ENCODE results near the gene PVALEF. TPM values are rescaled to one million over a fixed set of nuclear protein-coding genes. Genes with fewer than 3 reads are reported as not detected.

The PVALEF gene
- total RNA-seq, 3 donors from 2014 or later = not detected

DNA sequence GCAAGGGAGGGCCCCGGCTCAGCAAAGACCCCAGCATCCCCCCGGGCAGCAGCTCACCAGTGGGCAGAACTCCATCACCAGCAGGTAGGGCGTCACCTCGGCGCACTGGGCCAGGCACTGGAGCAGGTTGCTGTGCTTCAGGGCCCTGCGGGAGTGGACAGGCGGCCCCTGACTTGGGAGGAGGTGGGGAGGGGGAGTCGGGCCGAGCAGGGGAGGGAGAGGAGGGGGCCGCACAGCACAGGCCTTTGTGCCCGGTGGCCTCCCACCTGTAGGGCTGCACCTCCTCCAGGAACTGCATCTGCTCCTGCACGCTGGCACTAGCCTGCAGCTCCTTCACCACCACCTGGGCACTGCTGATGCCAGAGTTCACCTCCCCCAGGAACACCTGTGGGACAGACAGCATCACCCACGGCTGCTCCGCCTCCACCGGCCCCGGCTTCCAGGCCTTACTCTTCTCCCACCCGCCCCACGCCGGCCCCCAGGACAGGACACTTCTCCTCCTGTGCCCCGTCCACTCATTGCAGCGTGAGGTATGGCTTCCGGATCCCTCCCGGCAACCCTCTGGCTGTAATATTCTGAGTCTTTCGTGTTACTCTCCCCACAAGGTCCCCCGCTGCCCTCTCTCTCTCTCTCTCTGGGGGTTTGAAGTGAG is 37.7 kb upstream of the PVALEF start:
- DNase-seq (no peak), ATAC-seq (no peak)
- no peak overlapping the region for H3K4me3 ChIP-seq
- H3K36me3 ChIP-seq (ENCODE audit: low read depth) = no peaks in the 10 kb centered on the region
- intact Hi-C loops (cut with DNase I, micrococcal nuclease) = no loop called here
- TF ChIP-seq, protein P1, sequence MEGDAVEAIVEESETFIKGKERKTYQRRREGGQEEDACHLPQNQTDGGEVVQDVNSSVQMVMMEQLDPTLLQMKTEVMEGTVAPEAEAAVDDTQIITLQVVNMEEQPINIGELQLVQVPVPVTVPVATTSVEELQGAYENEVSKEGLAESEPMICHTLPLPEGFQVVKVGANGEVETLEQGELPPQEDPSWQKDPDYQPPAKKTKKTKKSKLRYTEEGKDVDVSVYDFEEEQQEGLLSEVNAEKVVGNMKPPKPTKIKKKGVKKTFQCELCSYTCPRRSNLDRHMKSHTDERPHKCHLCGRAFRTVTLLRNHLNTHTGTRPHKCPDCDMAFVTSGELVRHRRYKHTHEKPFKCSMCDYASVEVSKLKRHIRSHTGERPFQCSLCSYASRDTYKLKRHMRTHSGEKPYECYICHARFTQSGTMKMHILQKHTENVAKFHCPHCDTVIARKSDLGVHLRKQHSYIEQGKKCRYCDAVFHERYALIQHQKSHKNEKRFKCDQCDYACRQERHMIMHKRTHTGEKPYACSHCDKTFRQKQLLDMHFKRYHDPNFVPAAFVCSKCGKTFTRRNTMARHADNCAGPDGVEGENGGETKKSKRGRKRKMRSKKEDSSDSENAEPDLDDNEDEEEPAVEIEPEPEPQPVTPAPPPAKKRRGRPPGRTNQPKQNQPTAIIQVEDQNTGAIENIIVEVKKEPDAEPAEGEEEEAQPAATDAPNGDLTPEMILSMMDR (IDR thresholded peaks at IDR 0.05) = no peak
- no peaks in the 10 kb centered on the region for H3K9me3 ChIP-seq
- peaks cover 7% of the 10 kb centered on the region for H3K4me1 ChIP-seq (ENCODE audit: low read depth)

DNA sequence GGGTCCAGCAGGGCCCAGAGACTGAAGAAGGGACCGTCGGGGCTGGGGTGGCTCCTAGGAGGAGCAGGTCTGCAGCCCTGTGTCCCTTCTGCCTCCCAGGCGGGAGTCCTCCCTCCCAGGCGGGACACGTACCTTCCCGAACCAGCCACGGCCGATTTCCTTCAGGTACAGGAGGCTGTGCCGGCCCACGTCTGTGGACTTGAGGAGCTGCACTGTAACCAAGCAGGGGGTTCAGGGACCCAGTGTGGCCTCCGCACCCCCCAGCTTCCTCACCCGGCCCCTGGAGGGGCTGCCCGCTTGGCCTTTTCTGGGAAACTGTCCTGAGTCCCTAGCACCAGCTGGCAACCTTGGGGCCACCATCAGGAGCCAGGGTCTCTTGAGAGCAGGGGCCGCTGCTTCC is 37.0 kb upstream of the PVALEF start:
- H3K4me1 ChIP-seq (ENCODE audit: low read depth) = peaks cover 7% of the 10 kb centered on the region
- no peak for DNase-seq
- TF ChIP-seq, protein P1 (IDR thresholded peaks at IDR 0.05) = no peak
- no peaks in the 10 kb centered on the region for H3K9me3 ChIP-seq
- ATAC-seq = no peak
- H3K4me3 ChIP-seq = no peak overlapping the region
- intact Hi-C loops (cut with DNase I, micrococcal nuclease) = no loop called here
- no peaks in the 10 kb centered on the region for H3K36me3 ChIP-seq (ENCODE audit: low read depth)

DNA sequence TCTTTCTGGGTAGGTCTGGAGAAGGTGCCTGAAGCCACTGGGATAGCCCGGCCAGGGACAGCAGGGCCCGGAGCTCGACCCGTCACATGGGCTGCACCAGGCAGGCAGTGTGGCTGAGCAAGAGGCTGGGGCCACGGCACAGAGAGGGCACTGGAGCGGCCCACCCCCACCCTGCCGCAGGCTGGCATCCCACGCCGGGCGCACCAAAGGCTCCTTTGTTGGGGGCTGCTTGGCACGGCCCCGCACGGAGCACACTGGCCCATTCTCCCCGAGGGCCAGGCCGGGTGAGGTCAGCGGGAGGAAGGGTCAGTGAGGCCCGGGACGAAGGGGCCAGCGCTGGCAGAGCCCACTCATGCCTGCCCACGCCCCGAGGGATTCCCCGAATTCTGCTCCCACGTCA is 36.5 kb upstream of the PVALEF start:
- H3K9me3 ChIP-seq = no peaks in the 10 kb centered on the region
- H3K4me1 ChIP-seq (ENCODE audit: low read depth) = peaks cover 7% of the 10 kb centered on the region
- intact Hi-C loops (cut with DNase I, micrococcal nuclease) = no loop called here
- DNase-seq (no peak), ATAC-seq (no peak)
- no peaks in the 10 kb centered on the region for H3K36me3 ChIP-seq (ENCODE audit: low read depth)
- TF ChIP-seq, protein P1 (IDR thresholded peaks at IDR 0.05) = no peak
- no peak overlapping the region for H3K4me3 ChIP-seq

DNA sequence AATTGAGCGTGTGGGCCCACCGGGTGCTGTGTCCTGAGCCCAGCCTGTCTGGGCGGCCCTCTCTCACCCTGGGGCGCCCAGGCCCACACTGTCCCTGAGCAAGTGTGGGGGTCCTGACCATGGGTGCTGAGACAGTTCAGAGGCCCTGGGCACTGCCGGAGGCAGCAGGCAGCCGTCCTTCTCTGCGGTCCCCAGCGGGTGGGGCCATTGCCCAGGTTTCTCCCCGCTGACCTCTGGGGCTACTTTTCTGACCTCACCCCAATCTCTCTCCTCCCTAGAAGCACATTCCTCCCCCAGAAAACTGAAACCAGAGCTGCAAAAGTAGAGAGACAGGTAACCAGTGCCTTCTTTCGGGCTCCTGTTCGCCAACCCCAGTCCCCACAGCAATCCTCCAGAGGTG is 36.0 kb upstream of the PVALEF start:
- intact Hi-C loops (cut with DNase I, micrococcal nuclease) = no loop called here
- H3K36me3 ChIP-seq (ENCODE audit: low read depth) = no peaks in the 10 kb centered on the region
- TF ChIP-seq, protein P1 (IDR thresholded peaks at IDR 0.05) = no peak
- H3K9me3 ChIP-seq = no peaks in the 10 kb centered on the region
- peaks cover 7% of the 10 kb centered on the region for H3K4me1 ChIP-seq (ENCODE audit: low read depth)
- ATAC-seq (no peak), DNase-seq (no peak)
- no peak overlapping the region for H3K4me3 ChIP-seq

DNA sequence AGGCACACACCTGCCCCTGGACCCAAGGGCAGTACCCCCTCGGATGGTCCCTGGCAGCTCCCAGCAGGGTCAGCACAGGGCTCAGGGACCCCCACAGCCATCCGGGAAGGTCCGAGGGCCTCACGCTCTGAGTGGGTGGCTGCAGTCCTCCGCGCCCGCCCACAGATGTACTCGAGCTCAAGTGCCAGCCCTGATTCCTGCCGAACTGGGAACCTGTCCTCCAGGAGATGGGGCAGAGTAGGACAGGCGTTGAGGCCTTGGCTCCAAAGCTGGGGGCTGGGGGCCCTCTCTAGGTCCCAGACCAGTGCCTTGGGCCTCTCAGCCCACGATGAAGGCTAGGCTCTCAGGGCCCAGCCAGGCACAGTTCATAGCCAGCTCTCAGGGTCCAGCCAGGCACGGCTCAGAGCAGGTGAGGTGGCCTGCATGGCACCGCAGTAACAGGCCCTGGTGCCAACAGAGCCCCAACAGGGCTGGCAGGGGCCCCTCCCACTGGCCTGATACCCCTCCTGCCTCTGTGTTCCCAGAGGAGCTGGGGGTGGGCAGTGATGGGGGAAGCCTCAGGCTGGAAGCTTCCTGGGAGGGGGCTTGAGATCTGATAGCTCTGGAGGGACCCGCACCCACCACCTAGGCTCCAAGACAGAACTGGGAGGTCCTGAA is 35.5 kb upstream of the PVALEF start:
- H3K4me3 ChIP-seq = no peak overlapping the region
- ATAC-seq (no peak), DNase-seq (no peak)
- no peaks in the 10 kb centered on the region for H3K36me3 ChIP-seq (ENCODE audit: low read depth)
- no peaks in the 10 kb centered on the region for H3K9me3 ChIP-seq
- H3K4me1 ChIP-seq (ENCODE audit: low read depth) = peaks cover 7% of the 10 kb centered on the region
- TF ChIP-seq, protein P1 (IDR thresholded peaks at IDR 0.05) = no peak
- intact Hi-C loops (cut with DNase I, micrococcal nuclease) = no loop called here
